ENCODE measurements around the gene DNAJC5. TPM values are rescaled to one million over a fixed set of nuclear protein-coding genes. Genes with fewer than 3 reads are reported as not detected.
A peak's percentile ranks its signal among the peaks of the same experiment; 100 is the strongest.

DNAJC5 gene
- total and polyA plus RNA-seq, 8 donors, result 23.1 to 60.1 (median 38.1) TPM

- Histone ChIP-seq H3K9me3 (no peaks in the 10 kb centered on the region), H3K36me3 (peaks cover 3 to 14% (median 3%) of the 10 kb centered on the region in 4 donors), H3K4me3 (peak overlapping the region in 1 of 4 donors; percentile 86), H3K27ac (peak overlapping the region in 4 of 5 donors; percentile 87 to 89 (median 89)), H3K4me1 (peaks cover 38 to 69% (median 64%) of the 10 kb centered on the region in 4 donors), H3K27me3 (peaks cover 0 to 7% (median 0%) of the 10 kb centered on the region in 3 donors)
- intact Hi-C loops (cut with DNase I; ENCODE audit: low total_unique reads), result no loop called here
- peak in 1 of 2 donors; percentile 57 for DNase-seq
- no peak for TF ChIP-seq CTCF (IDR thresholded peaks at IDR 0.05)
- TF ChIP-seq EP300 (IDR thresholded peaks at IDR 0.05), result no peak
- TF ChIP-seq POLR2A (IDR thresholded peaks at IDR 0.05), result no peak
- TF ChIP-seq POLR2AphosphoS5 (IDR thresholded peaks at IDR 0.05), result no peak
- WGBS, 5 donors, result 58 to 80% (median 61%) methylated on average over 9 to 16 of the region's 16 CpGs
Observed at GRCh38 chr20:63977739-63978276, 82.9 kb downstream of the DNAJC5 start.

- Histone ChIP-seq H3K4me1 (peaks cover 34 to 70% (median 66%) of the 10 kb centered on the region in 4 donors), H3K27me3 (peaks cover 0 to 7% (median 0%) of the 10 kb centered on the region in 3 donors), H3K4me3 (peak overlapping the region; percentile 61 to 86 (median 71)), H3K27ac (peak overlapping the region; percentile 87 to 90 (median 89)), H3K36me3 (peaks cover 10 to 21% (median 11%) of the 10 kb centered on the region in 4 donors), H3K9me3 (no peaks in the 10 kb centered on the region)
- intact Hi-C loops (cut with DNase I; ENCODE audit: low total_unique reads), result no loop called here
- DNase-seq, result peak; percentile 89 to 93
- WGBS, 5 donors, result 6 to 17% (median 7%) methylated on average over 9 to 52 of the region's 52 CpGs
- no peak for TF ChIP-seq POLR2A (IDR thresholded peaks at IDR 0.05)
- no peak for TF ChIP-seq CTCF (IDR thresholded peaks at IDR 0.05)
- no peak for TF ChIP-seq EP300 (IDR thresholded peaks at IDR 0.05)
- TF ChIP-seq POLR2AphosphoS5 (IDR thresholded peaks at IDR 0.05), result peak in 2 of 3 donors; percentile 69 to 71
Observed at GRCh38 chr20:63978319-63979228, 83.6 kb downstream of the DNAJC5 start.

GRCh38 chr20:63979229-63979556 lies 84.3 kb downstream of the DNAJC5 start:
- Histone ChIP-seq H3K9me3 (no peaks in the 10 kb centered on the region), H3K27ac (peak overlapping the region; percentile 87 to 90 (median 89)), H3K4me1 (peaks cover 33 to 70% (median 60%) of the 10 kb centered on the region in 4 donors), H3K36me3 (peaks cover 17 to 27% (median 17%) of the 10 kb centered on the region in 4 donors), H3K4me3 (peak overlapping the region; percentile 61 to 86 (median 71)), H3K27me3 (peaks cover 0 to 7% (median 0%) of the 10 kb centered on the region in 3 donors)
- WGBS, 5 donors, result 0 to 2% (median 0%) methylated on average over 17 to 47 of the region's 47 CpGs; no CpG with 5 or more reads in 1 of the 5 donors
- peak in 1 of 2 donors; percentile 50 for DNase-seq
- intact Hi-C loops (cut with DNase I; ENCODE audit: low total_unique reads), result no loop called here
- TF ChIP-seq EP300 (IDR thresholded peaks at IDR 0.05) (no peak), POLR2AphosphoS5 (IDR thresholded peaks at IDR 0.05) (no peak), CTCF (IDR thresholded peaks at IDR 0.05) (no peak), POLR2A (IDR thresholded peaks at IDR 0.05) (no peak)

GRCh38 chr20:63979557-63980316 lies 84.8 kb downstream of the DNAJC5 start, which contains the start of gene SAMD10:
Gene SAMD10, minus strand, starts transcription at chr20:63979642. Its CDS starts 175 bp downstream, at chr20:63979467.
- no peaks in the 10 kb centered on the region for H3K9me3 ChIP-seq
- peak; percentile 56 to 93 for DNase-seq
- H3K27ac ChIP-seq, result peak within 1 kb of the TSS; percentile 87 to 90 (median 89)
- peaks cover 22 to 32% (median 22%) of the 10 kb centered on the region in 4 donors for H3K36me3 ChIP-seq
- peak within 1 kb of the TSS; percentile 84 to 87 (median 86) for H3K4me3 ChIP-seq
- intact Hi-C loops (cut with DNase I; ENCODE audit: low total_unique reads), result no loop called here
- TF ChIP-seq EP300 (IDR thresholded peaks at IDR 0.05) (no peak), CTCF (IDR thresholded peaks at IDR 0.05) (peak in 2 of 7 experiments; percentile 13 to 22), POLR2AphosphoS5 (IDR thresholded peaks at IDR 0.05) (no peak)
- WGBS, 5 donors, result 1 to 6% (median 2%) methylated on average over 13 to 52 of the region's 52 CpGs
- H3K4me1 ChIP-seq, result peaks cover 33 to 67% (median 54%) of the 10 kb centered on the region in 4 donors
- H3K27me3 ChIP-seq, result peaks cover 0 to 7% (median 0%) of the 10 kb centered on the region in 3 donors
